Prostate gland (tissue), 2 donors: ENCODE data around the gene ADCY6. TPM values are rescaled to one million over a fixed set of nuclear protein-coding genes. Genes with fewer than 3 reads are reported as not detected.

Experiments
- DNase-seq: peaks from one replicate; pipeline ENCODE4 v3.0.0-alpha.2; 2019; ENCODE audit warnings: low spot score
- H3K27ac ChIP-seq, 2 donors: fragments of 200-600 bp; sonication (generic); 2 replicates each; pipeline ENCODE4 v1.5.1; 2017 to 2019
- H3K27me3 ChIP-seq: fragments of 200-600 bp; sonication (generic); replicated peaks from 2 replicates; pipeline ENCODE4 v1.5.1; 2019; ENCODE audit not compliant: insufficient read depth
- H3K36me3 ChIP-seq, 2 donors: fragments of 200-600 bp; sonication (generic); 1 replicate in 1 of 2; 2 replicates in 1 of 2; pipeline versions ENCODE4 v1.5.1 to v1.8.1; 2017 to 2019
- H3K4me1 ChIP-seq: fragments of 200-600 bp; sonication (generic); replicated peaks from 2 replicates; pipeline ENCODE4 v1.5.1; 2019
- H3K4me3 ChIP-seq, 2 donors: fragments of 200-600 bp; sonication (generic); 2 replicates each; pipeline ENCODE4 v1.5.1; 2017 to 2019
- H3K9me3 ChIP-seq: fragments of 200-600 bp; sonication (generic); 2 replicates; pipeline ENCODE4 v1.5.1; 2017
- CTCF ChIP-seq, 4 experiments: fragments of 200-600 bp in 2 of 4; fragments of 450-650 bp in 2 of 4; sonication (generic) in 2 of 4; IDR thresholded peaks; 1 replicate in 3 of 4; 2 replicates in 1 of 4; pipeline ENCODE4 v1.5.1; 2016 to 2019; ENCODE audit warnings: antibody characterized with exemption in 4 of 4, mild to moderate bottlenecking in 2 of 4, moderate library complexity in 2 of 4
- POLR2A ChIP-seq: fragments of 450-650 bp; IDR thresholded peaks from one replicate; pipeline ENCODE4 v1.6.1; 2016; ENCODE audit warnings: antibody characterized with exemption, mild to moderate bottlenecking
- POLR2AphosphoS5 ChIP-seq: sonication (generic); formaldehyde crosslinking; IDR thresholded peaks from one replicate; pipeline ENCODE4 v1.6.1; 2017; ENCODE audit warnings: antibody characterized with exemption
- WGBS: methylation state at CpG from one replicate; pipeline ENCODE4 v1.1.5; 2018; 5-methylcytosine and 5-hydroxymethylcytosine counted together
- intact Hi-C: fragments of 100-400 bp; cut with DNase I; formaldehyde crosslinking; loops from one replicate; pipeline ENCODE4 v1.14.2; 2022
- total RNA-seq, 2 donors: library from RNA; depleted of rRNA; stranded (reverse); fragments of >200 nt; gene quantifications; one replicate each; pipeline ENCODE4 v1.1.0, GENCODE V29; 2016

Gene ADCY6
- total RNA-seq, 2 donors from 2014 or later = 35.3 to 73.5 TPM

GRCh38 chr12:48819986-48820725 is 31.3 kb upstream of the ADCY6 start:
- no peaks in the 10 kb centered on the region for H3K36me3 ChIP-seq
- no peak overlapping the region for H3K27ac ChIP-seq
- WGBS = 68% methylated on average over 5 of the region's 5 CpGs
- no peaks in the 10 kb centered on the region for H3K27me3 ChIP-seq
- TF ChIP-seq POLR2AphosphoS5 = no peak
- intact Hi-C loops = no loop called here
- peaks cover 2% of the 10 kb centered on the region for H3K4me1 ChIP-seq
- no peaks in the 10 kb centered on the region for H3K9me3 ChIP-seq
- DNase-seq = no peak
- H3K4me3 ChIP-seq = no peak overlapping the region

- H3K27ac ChIP-seq = peak overlapping the region in 1 of 2 donors; percentile 61
- intact Hi-C loops = no loop called here
- peaks cover 2% of the 10 kb centered on the region for H3K4me1 ChIP-seq
- peak overlapping the region; percentile 59 to 69 for H3K4me3 ChIP-seq
- no peaks in the 10 kb centered on the region for H3K9me3 ChIP-seq
- no peaks in the 10 kb centered on the region for H3K27me3 ChIP-seq
- TF ChIP-seq POLR2A (no peak), POLR2AphosphoS5 (no peak), CTCF (IDR thresholded peaks at IDR 0.05) (no peak)
- 16% methylated on average over 37 of the region's 37 CpGs for WGBS
- DNase-seq = no peak
- H3K36me3 ChIP-seq = no peaks in the 10 kb centered on the region
Measured at GRCh38 chr12:48818831-48819590, 30.1 kb upstream of the ADCY6 start.

- Histone ChIP-seq H3K4me3 (peak within 1 kb of the TSS; percentile 59 to 69), H3K27me3 (no peaks in the 10 kb centered on the region), H3K36me3 (no peaks in the 10 kb centered on the region), H3K9me3 (no peaks in the 10 kb centered on the region), H3K27ac (peak within 1 kb of the TSS in 1 of 2 donors; percentile 61), H3K4me1 (peaks cover 2% of the 10 kb centered on the region)
- DNase-seq = peak; percentile 60
- intact Hi-C loops = no loop called here
- WGBS = under 1% methylated on average over 74 of the region's 79 CpGs
- TF ChIP-seq CTCF (IDR thresholded peaks at IDR 0.05) (no peak), POLR2AphosphoS5 (peak; percentile 25), POLR2A (peak; percentile 45)
Measured at GRCh38 chr12:48817873-48818830, 29.3 kb upstream of the ADCY6 start, which contains the start of gene CACNB3. Gene CACNB3, plus strand, starts transcription at chr12:48818496. Its CDS starts 434 bp downstream, at chr12:48818930.

- peak; percentile 42 for DNase-seq
- H3K27ac ChIP-seq = peak overlapping the region; percentile 86 to 88
Measured at GRCh38 chr12:48816143-48816854, 27.4 kb upstream of the ADCY6 start.

More at GRCh38 chr12:48816143-48816854, 27.4 kb upstream of the ADCY6 start:
- intact Hi-C loops = no loop called here
- no peaks in the 10 kb centered on the region for H3K36me3 ChIP-seq
- H3K4me1 ChIP-seq = peaks cover 2% of the 10 kb centered on the region
- TF ChIP-seq POLR2AphosphoS5 = no peak
- no peak for TF ChIP-seq CTCF (IDR thresholded peaks at IDR 0.05)
- TF ChIP-seq POLR2A = no peak
- H3K27me3 ChIP-seq = no peaks in the 10 kb centered on the region
- H3K4me3 ChIP-seq = peak overlapping the region in 1 of 2 donors; percentile 72
- WGBS = 76% methylated on average over 3 of the region's 3 CpGs
- no peaks in the 10 kb centered on the region for H3K9me3 ChIP-seq
